Smooth muscle cell of the umbilical artery (primary cell): ENCODE data around the gene PFN1. TPM values are rescaled to one million over a fixed set of nuclear protein-coding genes. Genes with fewer than 3 reads are reported as not detected.

ENCODE experiments used
- total RNA-seq: library from RNA; depleted of rRNA; stranded (reverse); fragments of >200 nt; gene quantifications from 2 replicates; pipeline ENCODE4 v1.2.3, GENCODE V29; 2014

PFN1 gene
- total RNA-seq, result 673 and 683 TPM in 2 replicates

DNA sequence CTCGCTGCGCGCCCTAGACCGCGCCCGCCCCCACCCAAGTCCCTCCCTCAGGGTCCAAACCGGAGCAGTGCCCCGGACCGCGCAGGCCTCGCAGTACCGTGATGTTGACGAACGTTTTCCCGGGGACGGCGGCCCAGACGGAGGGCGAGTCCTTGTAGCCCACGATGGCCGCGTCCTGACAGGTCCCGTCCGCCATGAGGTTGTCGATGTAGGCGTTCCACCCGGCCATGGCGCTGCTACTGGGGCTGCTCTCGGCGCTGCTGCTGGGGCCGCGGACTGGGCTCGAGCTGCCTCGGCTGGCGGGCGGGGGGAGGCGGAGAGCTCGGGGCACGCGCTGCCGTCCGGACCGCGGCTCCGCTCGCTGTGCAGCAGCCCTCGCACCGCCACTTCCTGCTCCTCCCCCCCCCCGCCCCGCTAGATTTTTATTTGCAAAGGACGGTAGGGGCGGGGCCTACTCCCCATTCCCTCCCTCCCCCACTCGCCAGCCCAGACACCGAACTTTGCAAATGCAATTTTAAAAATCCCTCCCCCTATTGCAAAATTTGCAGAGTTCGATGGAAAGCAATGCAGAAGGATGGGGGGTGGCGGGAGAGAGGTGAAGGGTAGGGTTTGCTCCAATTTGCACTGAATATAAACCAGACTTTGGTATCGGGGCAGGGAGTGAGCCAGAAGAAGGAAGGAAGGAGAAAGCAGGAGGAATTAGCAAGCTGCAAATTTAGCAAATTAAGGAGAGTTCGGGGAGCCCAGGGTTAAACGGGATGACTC, at the start of gene PFN1:
TSS of gene PFN1 (minus strand) at position 365 of the 765 bp plus-strand sequence. CDS start at position 229, 136 bp downstream.

DNA sequence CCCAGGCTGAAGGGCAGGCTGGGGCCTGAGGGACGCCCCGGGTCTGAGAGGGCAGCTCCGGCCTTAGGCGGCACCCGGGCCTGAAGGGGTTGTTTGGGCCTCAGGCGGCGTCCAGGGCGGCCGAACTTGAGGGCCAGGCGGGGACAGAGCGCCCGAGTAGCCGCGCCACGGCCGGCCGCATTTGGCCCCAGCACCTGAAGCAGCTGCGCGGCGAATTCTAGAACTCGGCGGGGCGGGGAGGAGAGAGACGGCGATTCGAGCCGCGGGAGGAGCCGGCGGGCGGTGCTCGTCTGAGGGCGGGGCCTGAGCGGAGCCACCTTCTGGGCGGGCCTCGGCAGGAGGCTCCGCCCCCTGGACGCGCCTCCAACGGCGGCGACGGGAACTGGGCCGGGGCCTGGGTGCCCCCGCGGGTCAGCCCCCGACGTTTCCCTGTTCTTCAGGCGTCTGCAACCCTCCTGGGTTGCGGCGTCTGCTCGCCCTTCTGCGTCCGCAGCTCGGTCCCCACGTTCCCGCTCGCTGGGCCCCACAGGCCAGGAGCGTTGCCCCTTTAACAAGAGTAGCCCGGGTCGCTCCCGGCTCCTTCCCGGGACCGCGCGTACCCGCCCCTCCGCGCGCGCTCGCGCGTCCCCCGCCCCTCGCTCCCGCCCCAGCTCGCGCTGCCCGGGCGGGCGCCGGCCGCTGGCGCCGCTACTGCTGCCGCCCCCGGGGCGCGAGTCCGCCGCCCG, 49.1 kb upstream of the PFN1 start, which contains the start of the genes INCA1 and KIF1C:
TSS of gene INCA1 (minus strand) at position 221 of the 725 bp plus-strand sequence. CDS start 3,085 bp downstream, outside the sequence.
TSS of gene KIF1C (plus strand) at position 649 of the 725 bp plus-strand sequence. CDS start 2,297 bp downstream, outside the sequence.

DNA sequence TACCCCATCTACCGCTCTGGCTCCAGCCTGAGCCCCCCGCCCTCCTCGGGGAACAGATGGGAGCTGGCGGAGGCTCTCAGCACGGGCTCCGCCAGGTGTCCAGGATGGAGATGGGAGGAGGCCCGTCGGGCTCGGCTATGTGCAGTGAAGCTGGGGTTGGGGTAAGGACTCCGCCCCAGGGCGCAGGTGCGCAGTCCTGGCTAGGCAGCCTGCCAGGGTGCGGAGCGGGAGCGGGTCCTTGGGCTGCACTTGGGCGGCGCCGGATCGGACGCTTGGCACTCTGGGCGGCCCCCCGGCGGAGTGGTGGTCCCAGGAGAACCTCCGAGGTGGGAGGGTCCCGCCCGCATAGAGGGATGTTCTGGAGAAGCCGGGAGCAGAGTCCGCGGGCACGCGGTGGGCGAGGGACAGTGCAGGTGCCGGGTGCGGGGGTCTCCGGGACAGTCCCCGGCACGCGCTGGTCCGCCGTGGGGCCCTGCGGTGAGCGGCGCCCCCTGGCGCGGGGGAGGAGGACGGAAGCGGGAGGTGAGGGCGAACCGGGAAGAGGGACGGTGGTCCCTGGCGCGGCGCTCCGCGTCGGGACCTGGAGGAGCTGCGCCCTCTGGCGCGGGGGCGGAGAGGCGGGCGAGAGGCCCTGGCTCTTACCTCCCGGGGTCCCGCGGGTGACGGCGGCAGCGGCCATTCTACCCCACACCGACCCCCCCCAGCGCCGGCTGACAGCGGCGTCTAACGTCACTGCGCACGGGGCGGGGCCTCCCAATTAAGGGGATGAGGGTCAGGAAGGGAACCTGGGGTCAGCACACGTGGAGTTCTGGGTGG, 38.8 kb upstream of the PFN1 start, which contains the start of gene CAMTA2:
TSS of gene CAMTA2 (minus strand) at position 725 of the 816 bp plus-strand sequence. CDS start 1,453 bp downstream, outside the sequence.

DNA sequence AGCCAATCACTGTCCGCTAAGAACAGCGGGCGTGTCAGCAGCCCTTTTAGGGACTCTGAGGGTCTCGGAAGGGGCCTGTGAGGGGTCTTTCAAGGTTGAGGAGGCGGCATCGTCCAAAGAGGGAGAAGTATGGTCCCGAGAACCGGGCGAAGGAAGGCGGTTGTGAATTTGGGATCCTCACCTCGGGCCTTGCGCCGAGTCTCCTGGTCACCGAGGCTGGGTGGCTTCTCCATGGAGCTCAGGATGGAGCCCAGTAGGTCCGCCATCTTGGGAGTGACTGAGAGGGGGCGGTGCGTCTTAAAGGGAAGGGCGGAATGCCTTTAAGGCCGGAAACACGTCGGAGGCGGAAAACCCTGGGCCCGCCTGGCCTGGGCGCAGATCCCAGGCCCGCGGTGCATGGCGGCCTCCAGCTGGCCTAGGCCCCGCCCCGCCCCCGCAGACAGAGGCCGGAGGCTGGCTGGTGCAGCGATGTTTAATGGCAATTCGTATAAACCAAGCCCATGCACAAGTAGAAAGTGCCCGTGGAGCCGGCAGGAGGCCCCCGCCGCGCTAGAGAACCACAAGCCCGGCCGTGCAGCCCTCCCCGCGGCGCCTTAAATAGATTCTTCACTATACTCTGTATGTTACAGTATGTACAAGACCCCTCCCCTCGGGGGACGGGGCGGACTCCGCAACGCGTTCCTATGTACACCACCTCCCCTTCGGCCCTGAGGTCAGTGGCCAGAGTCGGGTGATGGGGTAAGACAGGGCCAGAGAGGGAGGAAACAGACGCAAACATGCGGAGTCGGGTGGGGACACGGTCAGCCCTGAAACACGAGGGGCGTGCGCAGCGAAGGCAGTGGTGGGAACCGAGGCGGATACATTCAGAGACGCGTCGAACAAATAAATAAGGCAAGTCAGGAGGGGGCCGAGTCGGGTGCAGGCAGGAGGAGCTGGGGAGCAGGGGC, 19.5 kb upstream of the PFN1 start, which contains the start of gene SPAG7:
TSS of gene SPAG7 (minus strand) at position 279 of the 947 bp plus-strand sequence. CDS start at position 266, 13 bp downstream.

DNA sequence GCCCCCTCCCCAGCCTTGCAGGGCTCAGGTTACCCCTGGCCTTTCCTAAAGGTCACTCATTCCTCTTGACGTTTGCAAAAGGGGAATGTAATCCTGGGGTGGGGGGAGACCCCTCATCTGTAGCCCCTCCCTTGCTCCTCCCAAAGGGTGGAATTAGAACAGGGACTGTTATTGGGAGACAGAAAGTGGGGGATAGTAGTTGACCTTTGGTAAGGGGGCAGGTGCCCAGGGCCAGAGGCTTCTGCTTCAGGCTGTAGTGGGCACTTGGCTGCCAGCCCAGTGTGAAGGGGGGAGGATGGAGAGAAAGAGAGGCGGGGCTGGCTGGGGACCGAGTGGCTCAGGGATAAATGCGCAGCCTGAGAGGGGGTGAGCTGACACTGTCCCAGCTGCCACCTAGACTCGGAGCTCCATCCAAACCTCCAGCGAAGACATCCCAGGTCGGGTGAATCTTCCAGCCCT, 2.4 kb upstream of the PFN1 start, which contains the start of gene ENO3:
TSS of gene ENO3 (plus strand) at position 374 of the 459 bp plus-strand sequence. CDS start 711 bp downstream, outside the sequence.

DNA sequence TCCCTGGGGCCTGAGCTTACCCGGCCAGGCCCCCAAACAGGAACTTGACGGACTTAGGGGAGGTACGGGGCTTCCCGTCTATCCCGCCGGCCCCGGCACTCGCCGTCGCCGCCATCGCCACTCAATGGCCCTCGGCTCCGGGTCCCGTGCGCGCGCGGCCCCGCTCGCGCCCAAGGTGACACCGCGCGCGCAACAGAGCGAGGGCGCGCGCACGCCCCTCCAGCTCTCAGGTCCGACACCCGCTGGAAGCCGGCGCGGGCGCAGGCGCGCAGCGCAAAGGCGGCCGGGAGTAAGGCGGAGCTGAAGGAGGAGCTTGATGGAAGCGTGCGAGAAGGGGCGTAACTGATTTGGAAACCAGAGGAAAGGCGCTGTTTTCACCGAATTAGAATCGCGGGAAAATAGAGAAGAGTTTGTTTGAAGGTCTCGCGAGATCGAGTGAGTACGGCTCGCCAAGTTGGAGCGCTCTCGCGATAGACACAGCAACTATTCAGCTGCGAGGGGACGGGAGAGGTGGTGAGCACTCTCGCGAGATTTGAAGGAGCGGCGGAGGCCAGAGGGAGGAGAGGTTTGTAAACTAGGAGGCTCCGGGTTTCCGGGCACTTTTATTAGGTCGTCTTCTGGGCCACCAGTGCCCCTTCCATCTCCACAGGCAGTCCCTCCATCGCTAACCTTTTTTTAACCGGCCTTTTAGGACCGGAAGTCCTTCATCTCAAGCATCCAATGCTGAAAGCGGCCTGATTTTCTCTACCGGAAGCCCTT, 8.4 kb downstream of the PFN1 start, which contains the start of the genes RNF167 and SLC25A11:
TSS of gene RNF167 (plus strand) at position 473 of the 759 bp plus-strand sequence. CDS start 642 bp downstream, outside the sequence.
TSS of gene SLC25A11 (minus strand) at position 251 of the 759 bp plus-strand sequence. CDS start at position 115, 136 bp downstream.

GRCh38 chr17:4931963-4932362, 16.4 kb downstream of the PFN1 start, which contains the start of gene GP1BA:
GP1BA (plus strand) TSS chr17:4932277; CDS start chr17:4932605, 328 bp downstream.

DNA sequence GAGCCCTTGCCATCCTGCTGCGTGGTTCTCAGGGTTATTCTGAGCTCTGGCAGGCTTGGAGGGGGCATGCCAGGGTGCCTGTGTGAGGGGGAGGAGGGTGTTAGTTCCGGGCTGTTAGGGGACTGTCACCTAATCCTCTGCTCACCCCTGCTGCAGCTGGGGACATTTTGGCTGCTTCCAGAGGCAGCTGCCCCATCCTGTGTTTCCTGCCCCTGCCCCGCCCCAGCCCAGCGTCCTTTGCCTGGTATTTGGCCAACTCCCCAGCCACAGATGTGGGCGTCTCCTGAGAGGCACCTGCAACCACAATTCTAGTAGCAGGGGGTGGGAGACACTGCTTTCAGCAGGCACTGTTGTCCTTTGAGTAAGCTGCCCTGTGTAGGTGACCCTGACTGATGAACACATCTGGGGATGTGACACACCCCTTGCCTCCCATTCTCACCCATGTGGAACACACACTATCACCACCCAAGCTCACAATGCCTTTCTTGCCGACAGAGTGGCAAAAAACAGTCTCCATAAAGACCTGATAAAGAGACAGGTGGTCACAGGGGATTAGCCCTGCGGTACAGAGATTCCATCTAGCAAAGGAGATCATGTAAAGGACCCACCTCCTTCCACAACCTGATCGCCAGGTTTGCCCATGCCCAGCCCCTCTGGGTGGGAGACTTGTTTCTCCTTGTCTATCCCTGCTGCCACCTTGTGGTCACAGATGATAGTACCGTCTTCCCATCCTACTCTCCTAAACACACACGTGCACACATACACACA, 45.1 kb downstream of the PFN1 start, which contains the start of gene CHRNE:
TSS of gene CHRNE (minus strand) at position 48 of the 768 bp plus-strand sequence. CDS start at position 13, 35 bp downstream.

DNA sequence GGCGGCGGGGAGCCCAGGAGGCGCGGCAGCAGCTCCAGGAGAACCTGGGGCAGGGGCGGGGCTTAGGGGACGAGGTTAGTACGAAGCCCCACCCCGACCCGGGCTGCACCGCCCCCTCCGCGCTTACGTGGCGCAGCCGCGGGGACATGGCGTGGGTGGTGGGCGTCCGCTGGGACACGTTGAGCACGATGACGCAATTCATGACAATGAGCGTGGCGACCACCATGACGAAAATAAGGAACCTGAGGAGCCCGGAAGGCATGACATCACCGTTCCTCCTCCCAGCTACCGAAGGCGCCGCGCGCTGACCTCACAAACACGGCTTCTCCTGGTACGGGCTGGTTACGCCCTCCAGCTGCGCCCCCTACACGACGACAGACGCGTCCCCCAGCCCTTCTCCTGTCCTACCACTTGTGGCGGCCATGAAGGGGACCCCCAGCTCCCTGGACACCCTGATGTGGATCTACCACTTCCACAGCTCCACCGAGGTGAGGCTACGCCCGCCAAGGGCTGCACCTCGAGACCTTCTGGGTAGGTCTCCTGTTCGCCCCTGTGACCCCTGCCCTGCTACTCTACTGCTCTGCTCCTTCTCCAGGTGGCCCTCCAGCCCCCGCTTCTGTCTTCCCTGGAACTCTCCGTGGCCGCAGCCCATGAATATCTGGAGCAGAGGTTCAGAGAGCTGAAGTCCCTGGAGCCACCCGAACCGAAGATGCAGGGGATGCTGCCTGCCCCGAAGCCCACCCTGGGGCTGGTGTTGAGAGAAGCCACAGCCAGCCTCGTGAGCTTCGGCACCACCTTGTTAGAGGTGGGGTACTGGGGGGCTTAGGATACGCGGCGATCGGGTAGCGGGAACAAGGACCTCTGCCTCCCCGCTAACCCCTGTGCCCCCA, 48.7 kb downstream of the PFN1 start, which contains the start of gene C17orf107:
TSS of gene C17orf107 (plus strand) at position 196 of the 890 bp plus-strand sequence. CDS start at position 423, 227 bp downstream.

Other genes with a start within 250 kb of the PFN1 start
- gene PELP1, start 244.4 kb downstream of the PFN1 start, total RNA-seq, result 33.6 and 85.3 TPM in 2 replicates
- gene ARRB2, start 237.9 kb downstream of the PFN1 start, total RNA-seq, result 2.1 and 2.5 TPM in 2 replicates
- 8.3 and 13.4 TPM in 2 replicates for gene MED11, start 217.1 kb downstream of the PFN1 start, total RNA-seq
- not detected in 2 replicates for gene ZMYND15, start 208.7 kb downstream of the PFN1 start, total RNA-seq
- gene CXCL16, start 208.6 kb downstream of the PFN1 start, total RNA-seq, result 0.37 and 0.89 TPM in 2 replicates
- gene TM4SF5, start 176.6 kb downstream of the PFN1 start, total RNA-seq, result not detected in 2 replicates
- 1.5 TPM in 1 of 2 replicates, not detected in the other for gene VMO1, start 162.2 kb downstream of the PFN1 start, total RNA-seq
- not detected in 2 replicates for gene GLTPD2, start 159.6 kb downstream of the PFN1 start, total RNA-seq
- gene PSMB6, start 152.4 kb downstream of the PFN1 start, total RNA-seq, result 92.0 and 129 TPM in 2 replicates
- 10.1 and 20.7 TPM in 2 replicates for gene PLD2, start 141.4 kb downstream of the PFN1 start, total RNA-seq
- gene MINK1, start 115.2 kb downstream of the PFN1 start, total RNA-seq, result 30.9 and 68.0 TPM in 2 replicates
- 6.8 and 7.8 TPM in 2 replicates for gene C17orf107, start 49.0 kb downstream of the PFN1 start, total RNA-seq
- 0.23 and 0.30 TPM in 2 replicates for gene CHRNE, start 45.4 kb downstream of the PFN1 start, total RNA-seq
- gene GP1BA, start 16.3 kb downstream of the PFN1 start, total RNA-seq, result not detected in 2 replicates
- gene SLC25A11, start 8.5 kb downstream of the PFN1 start, total RNA-seq, result 54.8 and 63.0 TPM in 2 replicates
- 16.9 and 20.9 TPM in 2 replicates for gene RNF167, start 8.3 kb downstream of the PFN1 start, total RNA-seq
- gene ENO3, start 2.6 kb upstream of the PFN1 start, total RNA-seq, result 4.9 and 5.0 TPM in 2 replicates
- gene SPAG7, start 19.3 kb upstream of the PFN1 start, total RNA-seq, result 45.8 and 52.9 TPM in 2 replicates
- 7.1 and 13.0 TPM in 2 replicates for gene CAMTA2, start 39.1 kb upstream of the PFN1 start, total RNA-seq
- gene INCA1, start 49.0 kb upstream of the PFN1 start, total RNA-seq, result 0.18 TPM in 1 of 2 replicates, not detected in the other
- 43.9 and 82.4 TPM in 2 replicates for gene KIF1C, start 49.4 kb upstream of the PFN1 start, total RNA-seq
- gene SLC52A1, start 86.9 kb upstream of the PFN1 start, total RNA-seq, result under 0.01 TPM in 1 of 2 replicates, not detected in the other
- 1.2 TPM in 2 replicates for gene ZFP3, start 129.9 kb upstream of the PFN1 start, total RNA-seq
- 4.1 and 5.3 TPM in 2 replicates for gene ZNF232, start 163.3 kb upstream of the PFN1 start, total RNA-seq
- gene USP6, start 167.5 kb upstream of the PFN1 start, total RNA-seq, result under 0.01 and 0.05 TPM in 2 replicates
- gene ZNF594, start 243.3 kb upstream of the PFN1 start, total RNA-seq, result 7.8 and 8.3 TPM in 2 replicates